HG02852 (cell line): ENCODE data around the gene GRM3.
"Not testable (repeated sequence)": the region's sequence is repeated elsewhere in the genome, so short reads cannot be mapped to it uniquely, and the experiment has no call there.

Source experiments
- ATAC-seq: cut with Tn5 transposase; IDR thresholded peaks from one replicate; pipeline ENCODE4 v1.9.1; 2021; ENCODE audit warnings: mild to moderate bottlenecking, moderate library complexity; ENCODE audit not compliant: unreplicated experiment

Gene GRM3

DNA sequence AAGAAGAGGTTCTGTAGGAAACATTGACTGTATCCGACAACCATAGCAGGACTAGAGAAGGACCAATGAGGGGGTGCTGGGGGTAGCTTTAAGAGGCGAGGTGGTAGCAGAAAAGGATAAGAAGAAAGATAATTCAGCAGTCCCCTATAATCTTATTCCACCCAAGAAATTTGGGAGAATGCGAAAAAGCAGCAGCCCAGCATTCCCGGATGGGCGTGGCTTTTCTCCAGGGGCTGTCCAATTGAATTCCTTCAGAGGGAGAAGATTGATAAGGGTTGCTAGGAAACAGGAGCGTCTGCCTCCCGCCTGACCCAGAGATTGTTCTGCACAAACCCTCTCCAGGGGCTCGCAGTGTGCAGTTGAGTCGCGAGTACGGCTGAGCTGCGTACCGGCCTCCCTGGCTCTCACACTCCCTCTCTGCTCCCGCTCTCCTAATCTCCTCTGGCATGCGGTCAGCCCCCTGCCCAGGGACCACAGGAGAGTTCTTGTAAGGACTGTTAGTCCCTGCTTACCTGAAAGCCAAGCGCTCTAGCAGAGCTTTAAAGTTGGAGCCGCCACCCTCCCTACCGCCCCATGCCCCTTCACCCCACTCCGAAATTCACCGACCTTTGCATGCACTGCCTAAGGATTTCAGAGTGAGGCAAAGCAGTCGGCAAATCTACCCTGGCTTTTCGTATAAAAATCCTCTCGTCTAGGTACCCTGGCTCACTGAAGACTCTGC lies at the start of gene GRM3:
GRM3 (plus strand) TSS at position 349 of the 721 bp plus-strand sequence. CDS start 121,237 bp downstream, outside the sequence.
- no peak for ATAC-seq

DNA sequence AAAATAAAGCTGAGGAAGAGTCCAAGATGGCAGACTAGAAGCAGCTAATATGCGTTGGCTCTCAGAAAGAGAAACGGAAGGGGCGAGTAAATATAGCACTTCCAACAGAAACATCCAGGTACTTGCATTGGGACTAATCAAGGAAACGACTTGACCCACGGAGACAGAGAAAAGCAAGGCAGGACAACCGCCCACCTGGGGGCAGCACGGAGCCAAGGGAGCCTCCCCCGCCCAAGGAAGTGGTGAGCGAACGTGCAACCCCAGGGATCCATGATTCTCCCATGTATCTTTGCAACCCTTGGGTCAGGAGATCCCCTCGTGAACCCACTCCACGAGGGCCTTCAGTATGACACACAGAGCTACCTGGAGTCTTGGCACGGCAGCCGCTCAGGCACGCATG lies 45.4 kb upstream of the GRM3 start:
- no peak for ATAC-seq

DNA sequence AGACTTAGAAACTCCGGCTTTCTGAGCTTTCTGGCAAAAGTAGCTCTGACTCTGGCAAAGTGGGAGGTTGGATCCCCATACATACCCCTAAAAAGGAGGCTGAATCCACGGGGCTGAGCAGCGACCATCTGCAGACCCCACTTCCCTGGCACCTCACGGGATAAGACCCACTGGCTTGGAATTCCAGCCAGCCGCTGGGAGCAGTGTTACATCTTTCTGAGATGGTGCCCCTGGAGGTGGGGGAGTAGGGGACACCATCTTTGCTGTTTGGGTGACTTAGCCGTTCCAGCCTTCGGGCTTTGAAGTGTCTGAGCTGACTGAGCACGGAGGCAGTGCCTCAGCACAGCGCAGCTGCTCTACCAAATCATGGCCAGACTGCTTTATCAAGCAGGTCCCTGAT lies 45.0 kb upstream of the GRM3 start:
- no peak for ATAC-seq

- ATAC-seq, result no peak
These were observed 43.0 kb upstream of the GRM3 start for GRCh38 chr7:86600506-86601290.

GRCh38 chr7:86615711-86616110 lies 28.0 kb upstream of the GRM3 start:
- not testable (repeated sequence) for ATAC-seq

DNA sequence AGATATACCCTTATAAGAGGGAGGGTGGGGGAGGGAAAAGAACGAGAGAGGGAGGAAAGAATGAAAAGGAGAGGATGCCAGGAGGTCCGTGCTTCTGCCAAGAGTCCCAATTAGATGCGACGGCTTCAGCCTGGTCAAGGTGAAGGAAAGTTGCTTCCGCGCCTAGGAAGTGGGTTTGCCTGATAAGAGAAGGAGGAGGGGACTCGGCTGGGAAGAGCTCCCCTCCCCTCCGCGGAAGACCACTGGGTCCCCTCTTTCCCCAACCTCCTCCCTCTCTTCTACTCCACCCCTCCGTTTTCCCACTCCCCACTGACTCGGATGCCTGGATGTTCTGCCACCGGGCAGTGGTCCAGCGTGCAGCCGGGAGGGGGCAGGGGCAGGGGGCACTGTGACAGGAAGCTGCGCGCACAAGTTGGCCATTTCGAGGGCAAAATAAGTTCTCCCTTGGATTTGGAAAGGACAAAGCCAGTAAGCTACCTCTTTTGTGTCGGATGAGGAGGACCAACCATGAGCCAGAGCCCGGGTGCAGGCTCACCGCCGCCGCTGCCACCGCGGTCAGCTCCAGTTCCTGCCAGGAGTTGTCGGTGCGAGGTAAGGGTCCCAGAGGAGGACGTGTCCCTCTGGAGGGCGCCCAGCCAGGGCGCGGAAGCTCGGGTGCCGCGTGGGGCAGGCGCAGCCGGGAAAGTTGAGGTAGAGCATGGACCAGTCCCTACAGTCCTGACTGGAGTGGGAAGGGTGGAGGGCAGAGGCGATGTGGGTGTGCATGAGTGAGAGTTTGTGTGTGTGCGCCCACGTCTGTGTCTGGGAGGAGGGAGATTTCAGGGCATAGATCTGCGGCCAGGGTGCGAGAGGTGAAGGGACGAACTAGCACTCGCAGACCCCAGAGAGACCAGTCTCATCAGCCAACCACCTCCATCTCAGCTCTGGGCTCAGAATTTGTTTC lies 844 bp downstream of the GRM3 start:
- no peak for ATAC-seq

DNA sequence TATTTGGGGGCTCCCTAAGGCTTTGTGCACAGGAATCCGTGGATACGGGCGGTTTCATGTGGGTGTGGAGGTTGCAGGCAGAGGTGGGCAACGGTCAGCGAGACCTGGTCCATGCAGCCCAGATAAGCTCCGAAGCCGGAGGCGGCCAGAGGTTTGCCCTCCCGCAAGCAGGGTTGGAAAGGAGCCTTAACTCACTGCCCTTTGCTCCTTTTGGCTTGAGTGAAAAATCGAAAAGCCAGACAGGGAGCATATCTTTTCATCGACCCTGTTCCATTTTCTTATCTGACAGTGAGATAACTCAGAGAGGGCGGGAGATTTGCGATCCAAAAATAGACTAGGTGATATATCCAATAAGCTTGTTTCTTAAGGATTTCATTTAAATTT lies 1.5 kb downstream of the GRM3 start:
- no peak for ATAC-seq

- ATAC-seq, result no peak
These were observed 2.1 kb downstream of the GRM3 start for GRCh38 chr7:86645676-86646276.

- ATAC-seq, result no peak
These were observed 3.8 kb downstream of the GRM3 start for GRCh38 chr7:86647385-86648094.

DNA sequence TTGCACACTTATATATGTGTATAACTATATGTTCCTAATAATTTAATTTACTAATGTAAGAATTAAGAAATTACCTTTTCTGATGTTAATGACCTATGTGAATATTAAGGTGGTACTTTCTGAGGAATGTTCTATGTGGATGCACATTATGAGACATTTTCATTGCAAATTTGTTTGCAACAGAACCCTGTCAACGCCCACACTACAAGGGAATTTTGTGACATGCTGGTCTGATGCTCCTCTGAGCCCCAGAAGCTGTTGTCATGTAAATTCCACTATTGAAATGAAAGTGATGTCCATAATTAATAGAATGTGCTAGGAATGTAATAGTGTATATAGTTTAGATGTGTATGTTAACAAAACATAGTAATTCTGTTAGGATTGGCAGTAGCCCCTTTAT lies 4.5 kb downstream of the GRM3 start:
- ATAC-seq, result no peak

- ATAC-seq, result no peak
These were observed 10.4 kb downstream of the GRM3 start for GRCh38 chr7:86653919-86654659.

DNA sequence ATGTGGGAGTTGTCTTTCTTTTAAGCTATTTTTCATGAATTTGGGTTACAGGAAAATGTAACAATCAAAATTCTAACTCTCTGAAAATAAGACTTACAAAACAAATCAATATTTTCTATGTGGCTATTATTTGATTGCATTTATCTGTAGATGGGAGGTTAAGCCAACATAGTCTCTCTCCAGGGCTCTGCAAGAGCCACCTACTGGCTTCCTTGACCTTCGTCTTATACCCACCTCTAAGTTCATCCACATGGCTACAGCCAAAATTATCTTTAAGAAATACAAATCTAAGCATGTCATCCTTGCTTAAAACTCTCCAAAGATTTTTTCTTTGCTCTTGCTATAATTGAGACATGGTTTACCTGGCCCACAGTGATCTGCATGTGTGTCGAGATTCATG lies 14.2 kb downstream of the GRM3 start:
- ATAC-seq, result no peak

- ATAC-seq, result no peak
These were observed 17.3 kb downstream of the GRM3 start for GRCh38 chr7:86660950-86661462.

- no peak for ATAC-seq
These were observed 20.8 kb downstream of the GRM3 start for GRCh38 chr7:86664486-86664885.

GRCh38 chr7:86664991-86665390 lies 21.3 kb downstream of the GRM3 start:
- no peak for ATAC-seq

GRCh38 chr7:86665669-86666068 lies 22.0 kb downstream of the GRM3 start:
- no peak for ATAC-seq

- peak; percentile 66 for ATAC-seq
These were observed 24.0 kb downstream of the GRM3 start for GRCh38 chr7:86667732-86668131.

GRCh38 chr7:86668315-86668714 lies 24.6 kb downstream of the GRM3 start:
- ATAC-seq, result no peak

DNA sequence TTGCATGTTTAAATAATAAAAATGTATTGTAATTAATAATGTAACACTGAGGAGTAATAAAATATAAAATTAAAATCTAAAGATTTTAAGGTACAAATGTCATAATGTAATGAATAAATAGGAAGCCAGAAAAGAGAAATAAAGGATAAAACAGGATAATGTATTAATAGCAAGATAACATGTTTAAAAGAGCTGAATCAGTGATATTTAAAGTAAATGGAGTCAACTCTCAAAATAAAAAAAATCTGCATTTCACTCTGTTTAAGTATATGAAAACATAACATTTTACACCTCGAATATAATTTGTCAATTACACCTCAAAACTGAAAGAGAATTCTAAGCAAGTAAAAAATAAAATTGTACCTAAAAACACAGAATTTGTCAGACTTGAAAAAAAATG lies 44.1 kb downstream of the GRM3 start:
- no peak for ATAC-seq
